Neural progenitor cell (in vitro differentiated cells): Measurements from ENCODE around the gene CBR4. TPM values are rescaled to one million over a fixed set of nuclear protein-coding genes. Genes with fewer than 3 reads are reported as not detected.
A peak's percentile ranks its signal among the peaks of the same experiment; 100 is the strongest.

Experiments used
- DNase-seq: peaks from one replicate; pipeline ENCODE4 v3.0.0-alpha.2; 2016; ENCODE audit warnings: low spot score
- H2AFZ ChIP-seq: fragments of 200-600 bp; sonication (generic); replicated peaks from 2 replicates; pipeline ENCODE4 v1.6.1; 2016; ENCODE audit warnings: antibody characterized with exemption
- H3F3A ChIP-seq: fragments of 200-600 bp; sonication (generic); 2 replicates; pipeline ENCODE4 v1.6.1; 2016; ENCODE audit warnings: antibody characterized with exemption, low read depth
- H3K27ac ChIP-seq: fragments of 200-600 bp; sonication (generic); 2 replicates; pipeline ENCODE4 v1.5.1; 2016; ENCODE audit warnings: mild to moderate bottlenecking
- H3K27me3 ChIP-seq: fragments of 200-600 bp; sonication (generic); 2 replicates; pipeline ENCODE4 v1.6.1; 2016; ENCODE audit warnings: mild to moderate bottlenecking, moderate library complexity
- H3K36me3 ChIP-seq: fragments of 200-600 bp; sonication (generic); 2 replicates; pipeline ENCODE4 v1.5.1; 2016
- H3K4me1 ChIP-seq: fragments of 200-600 bp; sonication (generic); 2 replicates; pipeline ENCODE4 v1.6.1; 2016; ENCODE audit warnings: mixed run types
- H3K4me2 ChIP-seq: fragments of 200-600 bp; sonication (generic); 2 replicates; pipeline ENCODE4 v1.6.1; 2016
- H3K4me3 ChIP-seq: fragments of 200-600 bp; sonication (generic); 2 replicates; pipeline ENCODE4 v1.5.1; 2016
- H3K79me2 ChIP-seq: fragments of 200-600 bp; sonication (generic); 2 replicates; pipeline ENCODE4 v1.6.1; 2016; ENCODE audit warnings: low read depth
- H3K9ac ChIP-seq: fragments of 200-600 bp; sonication (generic); 2 replicates; pipeline ENCODE4 v1.6.1; 2016
- H3K9me3 ChIP-seq: fragments of 200-600 bp; sonication (generic); 2 replicates; pipeline ENCODE4 v1.5.1; 2016; ENCODE audit warnings: low read depth
- H4K20me1 ChIP-seq: fragments of 200-600 bp; sonication (generic); 2 replicates; pipeline ENCODE4 v1.6.1; 2016; ENCODE audit warnings: low read depth
- H3K27ac Mint-ChIP-seq: 3 replicates; pipeline ENCODE4 v1.8.0; 2021; ENCODE audit warnings: mixed read lengths
- H3K27me3 Mint-ChIP-seq: 2 replicates; pipeline ENCODE4 v1.8.0; 2022; ENCODE audit warnings: low read depth, mild to moderate bottlenecking, inconsistent platforms, moderate library complexity, mixed read lengths; ENCODE audit not compliant: insufficient read depth
- H3K36me3 Mint-ChIP-seq: 3 replicates; pipeline ENCODE4 v1.8.0; 2021; ENCODE audit warnings: mixed read lengths
- H3K4me1 Mint-ChIP-seq: 3 replicates; pipeline ENCODE4 v1.8.0; 2021; ENCODE audit warnings: mixed read lengths
- H3K4me3 Mint-ChIP-seq: 3 replicates; pipeline ENCODE4 v1.8.0; 2021; ENCODE audit warnings: mild to moderate bottlenecking, moderate library complexity, mixed read lengths
- H3K9me3 Mint-ChIP-seq: 3 replicates; pipeline ENCODE4 v1.8.0; 2020; ENCODE audit warnings: mixed read lengths
- EZH2 ChIP-seq: fragments of 200-600 bp; sonication (generic); IDR thresholded peaks from 2 replicates; pipeline ENCODE4 v1.6.1; 2017; ENCODE audit warnings: antibody characterized with exemption, mild to moderate bottlenecking, moderate library complexity
- EZH2phosphoT487 ChIP-seq: fragments of 200-600 bp; sonication (generic); IDR thresholded peaks from 2 replicates; pipeline ENCODE4 v1.6.1; 2017; ENCODE audit warnings: antibody characterized with exemption
- total RNA-seq: library from RNA; depleted of rRNA; stranded (reverse); fragments of >200 nt; gene quantifications from 2 replicates; pipeline ENCODE4 v1.2.3, GENCODE V29; 2015; ENCODE audit warnings: low replicate concordance
- TF ChIP-seq, protein P1 (sequence below): fragments of 200-600 bp; sonication (generic); IDR thresholded peaks from 2 replicates; pipeline ENCODE4 v1.5.1; 2017; ENCODE audit warnings: antibody characterized with exemption, mild to moderate bottlenecking

The CBR4 gene
- total RNA-seq = 55.5 and 66.4 TPM in 2 replicates

DNA sequence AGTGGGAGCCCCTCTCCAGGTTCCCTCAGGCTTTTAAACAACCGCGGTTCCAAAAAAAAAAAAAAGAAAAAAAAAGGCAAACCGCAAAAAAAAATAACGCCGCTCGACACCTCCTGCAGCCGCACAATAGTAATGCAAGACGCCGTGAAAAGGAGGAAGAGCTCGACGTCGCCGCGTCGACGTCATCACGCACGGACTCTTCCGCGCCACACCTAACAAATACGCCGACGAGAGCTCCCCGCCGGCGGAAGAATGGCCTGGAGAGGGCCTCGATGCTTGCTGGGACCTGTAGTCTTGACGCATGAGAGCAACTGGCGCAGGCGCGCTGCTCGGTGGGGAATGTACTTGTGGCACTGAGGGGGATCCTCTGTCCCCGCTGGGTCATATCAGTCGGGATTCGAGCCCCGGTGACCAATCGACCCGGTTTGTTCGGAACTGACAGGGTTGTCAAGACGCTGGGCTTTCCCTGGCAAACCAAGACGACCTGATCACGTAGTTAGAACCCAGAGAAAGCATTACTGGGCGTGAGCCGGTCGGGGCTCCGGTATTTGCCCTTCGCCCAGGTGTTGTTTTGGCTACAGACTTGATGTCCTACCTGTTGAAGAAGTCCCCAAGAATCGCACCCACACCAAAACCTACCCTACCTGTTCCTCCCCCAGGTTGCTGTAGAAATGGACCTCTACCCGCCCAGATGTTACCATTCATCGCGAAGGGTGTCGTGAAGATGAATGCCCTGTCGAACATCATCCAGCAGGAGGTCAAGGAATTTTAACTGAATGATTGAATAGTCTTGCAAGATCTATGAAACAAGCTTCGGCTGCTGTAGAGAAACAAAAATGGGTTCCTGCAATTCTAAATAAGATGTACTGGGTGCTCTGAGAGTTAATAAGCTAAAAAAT is at the start of gene CBR4:
TSS of gene CBR4 (minus strand) at position 131 of the 899 bp plus-strand sequence. CDS start 166 bp downstream, outside the sequence.
- Histone ChIP-seq H2AFZ (peak within 1 kb of the TSS; percentile 84), H3K9ac (peak within 1 kb of the TSS; percentile 67), H3K4me2 (peak within 1 kb of the TSS; percentile 86), H3K4me3 (peak within 1 kb of the TSS; percentile 70), H3K27ac (peak within 1 kb of the TSS; percentile 78), H3K4me1 (peaks cover 25% of the 10 kb centered on the region), H3F3A (peaks cover 10% of the 10 kb centered on the region), H3K36me3 (peaks cover 10% of the 10 kb centered on the region), H3K79me2 (peaks cover 42% of the 10 kb centered on the region), H3K27me3 (no peaks in the 10 kb centered on the region), H3K9me3 (no peaks in the 10 kb centered on the region), H4K20me1 (peaks cover 19% of the 10 kb centered on the region)
- TF ChIP-seq EZH2phosphoT487 = no peak
- TF ChIP-seq, protein P1, sequence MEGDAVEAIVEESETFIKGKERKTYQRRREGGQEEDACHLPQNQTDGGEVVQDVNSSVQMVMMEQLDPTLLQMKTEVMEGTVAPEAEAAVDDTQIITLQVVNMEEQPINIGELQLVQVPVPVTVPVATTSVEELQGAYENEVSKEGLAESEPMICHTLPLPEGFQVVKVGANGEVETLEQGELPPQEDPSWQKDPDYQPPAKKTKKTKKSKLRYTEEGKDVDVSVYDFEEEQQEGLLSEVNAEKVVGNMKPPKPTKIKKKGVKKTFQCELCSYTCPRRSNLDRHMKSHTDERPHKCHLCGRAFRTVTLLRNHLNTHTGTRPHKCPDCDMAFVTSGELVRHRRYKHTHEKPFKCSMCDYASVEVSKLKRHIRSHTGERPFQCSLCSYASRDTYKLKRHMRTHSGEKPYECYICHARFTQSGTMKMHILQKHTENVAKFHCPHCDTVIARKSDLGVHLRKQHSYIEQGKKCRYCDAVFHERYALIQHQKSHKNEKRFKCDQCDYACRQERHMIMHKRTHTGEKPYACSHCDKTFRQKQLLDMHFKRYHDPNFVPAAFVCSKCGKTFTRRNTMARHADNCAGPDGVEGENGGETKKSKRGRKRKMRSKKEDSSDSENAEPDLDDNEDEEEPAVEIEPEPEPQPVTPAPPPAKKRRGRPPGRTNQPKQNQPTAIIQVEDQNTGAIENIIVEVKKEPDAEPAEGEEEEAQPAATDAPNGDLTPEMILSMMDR = peak; percentile 18
- no peak for TF ChIP-seq EZH2
- Mint-ChIP-seq H3K27me3 (peaks cover 4% of the 10 kb centered on the region), H3K4me1 (peaks cover 30% of the 10 kb centered on the region), H3K4me3 (peak within 1 kb of the TSS; percentile 97), H3K9me3 (no peaks in the 10 kb centered on the region), H3K36me3 (peaks cover 3% of the 10 kb centered on the region), H3K27ac (peak within 1 kb of the TSS; percentile 97)
- peak; percentile 99 for DNase-seq

DNA sequence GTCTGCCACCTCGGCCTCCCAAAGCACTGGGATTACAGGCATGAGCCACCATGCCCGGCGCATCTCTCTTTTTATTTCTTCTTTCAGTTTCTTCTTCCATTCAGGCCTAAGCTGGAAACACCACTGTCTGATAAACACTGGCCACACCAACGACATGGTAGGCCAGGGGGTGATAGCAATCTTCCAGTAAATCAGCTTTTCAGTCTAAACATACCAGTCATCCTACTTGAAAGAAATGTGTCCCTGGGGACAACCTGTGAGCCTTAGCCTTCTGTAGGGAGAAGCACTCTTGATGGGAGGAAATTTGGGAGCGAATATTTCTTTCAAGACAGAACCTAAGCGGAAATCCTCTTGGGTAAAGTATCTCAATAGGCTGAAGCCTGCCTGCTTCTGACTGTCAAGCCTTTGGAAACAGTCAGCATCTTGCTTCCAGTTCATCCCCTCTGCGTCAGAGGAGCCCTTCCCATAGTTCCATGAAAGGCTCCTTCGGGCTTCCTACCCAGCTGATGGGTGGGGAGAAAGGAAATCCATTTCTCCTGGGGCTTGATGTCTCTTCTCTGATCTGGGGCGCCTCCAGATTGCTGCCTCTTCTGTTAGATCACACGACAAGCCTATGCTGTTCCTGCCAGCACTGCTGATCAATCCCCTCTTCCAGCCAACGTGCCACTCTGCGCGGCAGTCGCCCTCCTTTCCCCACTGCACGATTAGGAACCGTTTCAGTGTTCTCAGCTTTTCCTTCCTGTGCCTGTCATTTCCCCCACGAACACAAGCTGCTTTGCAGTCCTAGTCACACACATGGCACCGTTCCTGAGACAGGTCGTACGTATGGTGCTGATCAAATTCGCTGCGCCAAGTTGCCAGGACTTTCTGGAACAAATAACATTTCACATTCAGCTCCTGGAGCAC is 49.5 kb upstream of the CBR4 start:
- H2AFZ ChIP-seq = peak overlapping the region; percentile 77
- H3K9me3 ChIP-seq = no peaks in the 10 kb centered on the region
- peak overlapping the region; percentile 58 for H3K27ac Mint-ChIP-seq
- no peaks in the 10 kb centered on the region for H4K20me1 ChIP-seq
- peaks cover 12% of the 10 kb centered on the region for H3K4me1 Mint-ChIP-seq
- no peaks in the 10 kb centered on the region for H3K36me3 ChIP-seq
- no peaks in the 10 kb centered on the region for H3K36me3 Mint-ChIP-seq
- no peaks in the 10 kb centered on the region for H3K27me3 ChIP-seq
- H3K4me2 ChIP-seq = no peak overlapping the region
- no peak overlapping the region for H3K4me3 ChIP-seq
- peaks cover 8% of the 10 kb centered on the region for H3K27me3 Mint-ChIP-seq
- TF ChIP-seq EZH2 = no peak
- TF ChIP-seq EZH2phosphoT487 = no peak
- TF ChIP-seq, protein P1 = no peak
- H3K4me3 Mint-ChIP-seq = no peak overlapping the region
- no peak for DNase-seq
- no peaks in the 10 kb centered on the region for H3K79me2 ChIP-seq
- no peak overlapping the region for H3K9ac ChIP-seq
- H3K9me3 Mint-ChIP-seq = peaks cover 2% of the 10 kb centered on the region
- no peak overlapping the region for H3K27ac ChIP-seq
- H3F3A ChIP-seq = no peaks in the 10 kb centered on the region
- H3K4me1 ChIP-seq = no peaks in the 10 kb centered on the region

DNA sequence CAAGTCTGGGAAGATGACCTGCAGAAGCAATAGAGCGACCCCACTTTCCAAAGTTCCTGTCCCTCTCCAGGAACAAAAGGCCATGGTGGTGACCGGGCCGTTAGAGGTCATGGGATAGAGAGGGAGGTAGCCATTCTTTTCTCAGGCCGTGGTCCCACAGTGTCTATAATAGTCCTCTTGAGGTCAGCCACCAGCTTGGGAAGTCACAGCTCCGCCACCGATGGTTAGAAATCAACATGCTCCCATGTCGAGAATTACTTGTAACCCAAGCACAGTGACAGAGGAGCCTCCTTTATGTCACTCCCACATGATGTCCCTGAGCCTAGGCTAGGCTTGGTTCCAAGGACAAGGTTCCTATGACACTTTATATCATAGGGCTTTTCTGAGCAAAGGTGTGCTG is 48.3 kb upstream of the CBR4 start:
- no peaks in the 10 kb centered on the region for H3K36me3 Mint-ChIP-seq
- Histone ChIP-seq H3F3A (no peaks in the 10 kb centered on the region), H3K36me3 (no peaks in the 10 kb centered on the region), H2AFZ (no peak overlapping the region), H4K20me1 (no peaks in the 10 kb centered on the region), H3K4me2 (no peak overlapping the region), H3K79me2 (no peaks in the 10 kb centered on the region), H3K4me1 (no peaks in the 10 kb centered on the region), H3K4me3 (no peak overlapping the region), H3K27ac (no peak overlapping the region), H3K9ac (no peak overlapping the region), H3K27me3 (no peaks in the 10 kb centered on the region), H3K9me3 (no peaks in the 10 kb centered on the region)
- no peak for DNase-seq
- peaks cover 2% of the 10 kb centered on the region for H3K9me3 Mint-ChIP-seq
- peaks cover 12% of the 10 kb centered on the region for H3K4me1 Mint-ChIP-seq
- no peak overlapping the region for H3K27ac Mint-ChIP-seq
- H3K27me3 Mint-ChIP-seq = peaks cover 10% of the 10 kb centered on the region
- TF ChIP-seq EZH2phosphoT487 = no peak
- TF ChIP-seq, protein P1 = no peak
- TF ChIP-seq EZH2 = no peak
- H3K4me3 Mint-ChIP-seq = no peak overlapping the region
